BJ (cell line): ENCODE measurements around the gene SLC15A4. TPM values are rescaled to one million over a fixed set of nuclear protein-coding genes. Genes with fewer than 3 reads are reported as not detected.
"Not testable (repeated sequence)": the region's sequence is repeated elsewhere in the genome, so short reads cannot be mapped to it uniquely, and the experiment has no call there.

Experiments used
- CTCF ChIA-PET: fragments of 350-600 bp; formaldehyde crosslinking; extraction: SDS; loops from one replicate; lab custom pipeline; 2021; ENCODE audit warnings: antibody characterized with exemption, inconsistent platforms; lab: Yijun Ruan, JAX
- POLR2A ChIA-PET: fragments of 300-600 bp; sonication (Branson Sonifier 250); formaldehyde crosslinking; extraction: SDS; loops from one replicate; lab custom pipeline; 2021; ENCODE audit warnings: antibody characterized with exemption; lab: Charles Lee
- DNase-seq: peaks from one replicate; pipeline ENCODE4 v3.0.0-alpha.2; 2011; ENCODE audit warnings: low read depth
- H3K27me3 ChIP-seq: 2 replicates; pipeline ENCODE4 v1.6.0; 2011; ENCODE audit warnings: low read length; ENCODE audit not compliant: control insufficient read depth, insufficient read depth
- H3K36me3 ChIP-seq: 2 replicates; pipeline ENCODE4 v1.5.1; 2011; ENCODE audit warnings: low read length; ENCODE audit not compliant: control insufficient read depth, insufficient read depth
- H3K4me3 ChIP-seq: 2 replicates; pipeline ENCODE4 v1.5.1; 2011; ENCODE audit warnings: low read depth, mild to moderate bottlenecking, control low read depth, low read length
- CTCF ChIP-seq: IDR thresholded peaks from 2 replicates; pipeline ENCODE4 v1.5.1; 2011; ENCODE audit warnings: low read depth, mild to moderate bottlenecking, control low read depth, inconsistent platforms, low read length, moderate library complexity; ENCODE audit not compliant: insufficient read depth
- polyA plus RNA-seq: library from polyadenylated mRNA; depleted of rRNA; stranded (reverse); fragments of >200 nt; gene quantifications from 2 replicates; pipeline ENCODE4 v1.2.3, GENCODE V29; 2011

SLC15A4 gene
- polyA plus RNA-seq, 1 experiment: 21.8 TPM

DNA sequence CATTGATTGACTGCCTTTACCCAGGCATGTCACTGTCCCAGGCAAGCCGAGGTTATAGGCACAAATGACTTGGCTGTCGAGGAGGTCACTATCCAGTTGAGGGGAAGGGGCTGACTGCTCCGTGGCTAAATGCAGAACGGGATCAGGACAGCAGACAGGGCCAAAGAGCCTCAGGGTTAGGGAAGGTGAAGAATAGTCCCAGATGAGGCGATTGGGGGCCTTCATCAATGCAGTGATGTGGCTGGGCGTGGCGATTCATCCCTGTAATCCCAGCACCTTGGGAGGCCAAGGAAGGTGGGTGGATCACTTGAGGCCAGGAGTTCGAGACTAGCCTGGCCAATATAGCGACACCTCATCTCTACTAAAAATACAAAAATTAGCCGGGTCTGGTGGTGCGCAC, 18.8 kb upstream of the SLC15A4 start:
- ChIA-PET CTCF (no interaction called here), POLR2A (no interaction called here)
- no peak for TF ChIP-seq CTCF
- no peaks in the 10 kb centered on the region for H3K36me3 ChIP-seq
- H3K27me3 ChIP-seq: no peaks in the 10 kb centered on the region
- DNase-seq: no peak
- H3K4me3 ChIP-seq: no peak overlapping the region

DNA sequence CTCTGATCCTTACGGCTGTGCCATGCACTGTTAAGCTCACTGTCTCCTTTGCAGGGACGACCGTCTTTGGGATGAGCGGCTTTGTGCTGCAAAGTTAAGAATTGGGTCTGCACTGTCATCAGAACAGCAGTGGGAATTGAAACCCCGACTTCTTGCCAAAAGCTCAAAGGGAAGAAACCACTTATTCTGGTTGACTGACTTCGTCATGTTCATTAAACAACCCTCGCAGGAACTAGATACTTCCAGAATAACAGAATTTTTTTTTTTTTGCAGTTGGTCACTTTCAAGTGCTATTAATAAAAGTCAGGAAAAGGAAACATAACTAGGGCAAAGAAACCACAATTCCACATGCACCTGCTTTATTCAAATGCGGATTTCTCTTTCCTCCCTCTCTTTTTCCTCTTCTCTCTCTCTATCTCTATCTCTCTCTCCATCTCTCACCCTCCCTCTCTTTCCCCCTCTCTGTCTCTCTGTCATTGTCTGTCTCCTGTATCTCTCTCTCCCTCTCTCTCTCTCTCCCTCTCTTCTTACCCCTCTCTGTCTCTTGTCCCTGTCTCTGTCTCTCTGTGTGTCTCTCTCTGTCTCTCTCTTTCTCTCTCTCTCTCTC, 17.2 kb upstream of the SLC15A4 start:
- DNase-seq: no peak
- CTCF ChIA-PET: no interaction called here
- TF ChIP-seq CTCF: no peak
- POLR2A ChIA-PET: no interaction called here
- no peaks in the 10 kb centered on the region for H3K27me3 ChIP-seq
- H3K36me3 ChIP-seq: no peaks in the 10 kb centered on the region
- no peak overlapping the region for H3K4me3 ChIP-seq

GRCh38 chr12:128839885-128840284, 16.1 kb upstream of the SLC15A4 start:
- DNase-seq, POLR2A ChIA-PET, H3K36me3 ChIP-seq, CTCF ChIA-PET, H3K4me3 ChIP-seq, H3K27me3 ChIP-seq: not testable (repeated sequence)

- Histone ChIP-seq H3K27me3 (no peaks in the 10 kb centered on the region), H3K4me3 (no peak overlapping the region), H3K36me3 (no peaks in the 10 kb centered on the region)
- CTCF ChIA-PET: no interaction called here
- no peak for DNase-seq
- POLR2A ChIA-PET: no interaction called here
- TF ChIP-seq CTCF: no peak
Observed at GRCh38 chr12:128833418-128833817, 9.7 kb upstream of the SLC15A4 start.

DNA sequence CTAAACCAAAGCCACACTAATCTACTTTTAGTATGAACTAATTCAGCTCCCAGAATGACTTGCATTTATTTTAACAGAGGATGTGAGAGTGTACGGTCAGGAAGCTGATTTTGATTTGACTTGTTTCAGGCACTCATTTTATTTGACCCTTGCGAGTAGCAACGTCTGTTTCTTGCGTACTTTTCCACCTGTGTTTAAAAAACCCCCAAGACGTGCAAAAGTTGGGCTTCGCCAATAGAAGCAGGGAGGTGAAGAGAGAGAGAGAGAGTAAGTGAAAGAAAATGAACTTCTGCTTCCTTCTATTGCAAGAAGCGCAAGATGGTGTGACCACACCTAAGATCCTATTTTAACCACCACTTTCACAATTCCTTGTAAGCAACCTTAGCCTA, 6.7 kb upstream of the SLC15A4 start:
- CTCF ChIA-PET: no interaction called here

More for the DNA sequence above, 6.7 kb upstream of the SLC15A4 start:
- Histone ChIP-seq H3K4me3 (no peak overlapping the region), H3K27me3 (no peaks in the 10 kb centered on the region), H3K36me3 (no peaks in the 10 kb centered on the region)
- no peak for TF ChIP-seq CTCF
- POLR2A ChIA-PET: no interaction called here
- no peak for DNase-seq
